Measurements from ENCODE around the gene RAI1.

Gene RAI1

GRCh38 chr17:17725752-17726457, 44.6 kb downstream of the RAI1 start:
- Histone ChIP-seq H4K91ac (ENCODE audit: low read depth, low read length, poor library complexity) (no peak overlapping the region), H4K8ac (ENCODE audit: low read depth, low read length) (no peak overlapping the region), H2AFZ (ENCODE audit: low read length) (no peak overlapping the region), H3K4me1 (ENCODE audit: control insufficient read depth in 2 of 2, insufficient read depth in 1 of 2, low read depth in 1 of 2, low read length in 2 of 2) (peaks cover 22 to 47% of the 10 kb centered on the region in 2 donors), H3K4ac (ENCODE audit: low read length) (no peak overlapping the region), H3K79me1 (ENCODE audit: low read depth, low read length) (peaks cover 29% of the 10 kb centered on the region), H3K9me3 (replicated peaks in 1 of 2; ENCODE audit: control insufficient read depth in 2 of 2, insufficient read depth in 1 of 2, low read depth in 1 of 2, low read length in 2 of 2) (no peaks in the 10 kb centered on the region), H2AK5ac (ENCODE audit: low read depth, low read length) (peak overlapping the region; percentile 49), H3K9ac (ENCODE audit: low read depth, low read length, poor library complexity) (no peak overlapping the region), H2BK120ac (ENCODE audit: low read depth, low read length) (peak overlapping the region; percentile 81), H3K18ac (ENCODE audit: low read length) (peak overlapping the region; percentile 86), H3K14ac (ENCODE audit: low read length) (no peak overlapping the region), H3K27me3 (ENCODE audit: control insufficient read depth in 3 of 3, insufficient read depth in 3 of 3, low read depth in 1 of 3, low read length in 3 of 3) (peaks cover 0 to 15% (median 0%) of the 10 kb centered on the region in 3 experiments), H3K36me3 (replicated peaks in 1 of 2; ENCODE audit: control insufficient read depth in 2 of 2, insufficient read depth in 2 of 2, low read length in 2 of 2) (peaks cover 8 to 35% of the 10 kb centered on the region in 2 donors), H3K27ac (replicated peaks; ENCODE audit: low read length) (peak overlapping the region; percentile 86), H3K4me3 (ENCODE audit: low read length in 2 of 2) (peak overlapping the region in 1 of 2 donors; percentile 80), H2BK15ac (ENCODE audit: low read length) (peak overlapping the region; percentile 43), H3K4me2 (ENCODE audit: insufficient read depth, low read length, poor library complexity, severe bottlenecking) (peak overlapping the region; percentile 94), H2BK12ac (ENCODE audit: low read length) (no peak overlapping the region), H3K23ac (ENCODE audit: low read depth, low read length, poor library complexity) (no peak overlapping the region), H2BK5ac (ENCODE audit: low read length) (peak overlapping the region; percentile 76)
- no peak for DNase-seq (ENCODE audit: low spot score)
- WGBS, 2 donors (ENCODE audit: extremely low coverage in 2 of 2, insufficient read length in 2 of 2, insufficient replicate concordance in 1 of 2): no CpG with 5 or more reads among the region's 7 CpGs

DNA sequence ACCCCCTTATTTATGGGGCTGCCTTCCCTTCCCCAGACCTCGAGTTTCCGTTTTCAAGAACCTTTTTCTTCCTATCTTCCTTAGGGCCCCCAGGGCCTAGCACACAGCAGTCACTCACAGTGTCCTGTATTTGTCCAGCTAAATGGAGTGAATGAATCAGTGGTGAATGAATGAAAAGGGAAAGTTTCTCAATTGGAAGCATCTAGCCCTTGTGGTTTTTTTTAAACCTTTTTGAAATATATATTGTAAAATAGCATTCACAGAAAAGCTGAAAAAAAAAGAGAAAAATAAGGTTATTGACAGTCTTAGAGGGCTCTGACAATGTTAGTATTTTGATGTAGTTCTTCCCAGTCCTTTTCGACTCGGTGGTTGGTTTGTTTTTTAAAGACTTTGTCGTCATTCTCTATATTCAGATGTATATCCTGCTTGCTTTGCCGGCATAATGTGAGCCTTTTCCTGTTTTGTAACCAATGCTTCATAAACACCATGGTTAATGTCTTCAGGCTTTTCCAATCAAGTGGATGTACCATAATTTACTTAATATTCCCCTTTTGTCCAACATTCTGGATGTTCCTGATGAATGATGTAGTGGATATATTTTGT, 45.3 kb downstream of the RAI1 start:
- no peaks in the 10 kb centered on the region for H3K9me3 ChIP-seq (replicated peaks in 1 of 2; ENCODE audit: control insufficient read depth in 2 of 2, insufficient read depth in 1 of 2, low read depth in 1 of 2, low read length in 2 of 2)
- H2BK5ac ChIP-seq (ENCODE audit: low read length): no peak overlapping the region
- WGBS, 2 donors (ENCODE audit: extremely low coverage in 2 of 2, insufficient read length in 2 of 2, insufficient replicate concordance in 1 of 2): no CpG with 5 or more reads among the region's 6 CpGs
- H2BK120ac ChIP-seq (ENCODE audit: low read depth, low read length): no peak overlapping the region
- H2BK12ac ChIP-seq (ENCODE audit: low read length): no peak overlapping the region
- H3K79me1 ChIP-seq (ENCODE audit: low read depth, low read length): peaks cover 34% of the 10 kb centered on the region
- peak overlapping the region; percentile 49 for H2AK5ac ChIP-seq (ENCODE audit: low read depth, low read length)
- no peak overlapping the region for H3K4ac ChIP-seq (ENCODE audit: low read length)
- H3K4me3 ChIP-seq (ENCODE audit: low read length in 2 of 2): no peak overlapping the region
- DNase-seq (ENCODE audit: low spot score): no peak
- no peak overlapping the region for H3K4me2 ChIP-seq (ENCODE audit: insufficient read depth, low read length, poor library complexity, severe bottlenecking)
- H2AFZ ChIP-seq (ENCODE audit: low read length): no peak overlapping the region
- H3K9ac ChIP-seq (ENCODE audit: low read depth, low read length, poor library complexity): no peak overlapping the region
- H3K18ac ChIP-seq (ENCODE audit: low read length): peak overlapping the region; percentile 15
- H3K27me3 ChIP-seq (ENCODE audit: control insufficient read depth in 3 of 3, insufficient read depth in 3 of 3, low read depth in 1 of 3, low read length in 3 of 3): peaks cover 0 to 12% (median 0%) of the 10 kb centered on the region in 3 experiments
- no peak overlapping the region for H4K91ac ChIP-seq (ENCODE audit: low read depth, low read length, poor library complexity)
- no peak overlapping the region for H3K27ac ChIP-seq (replicated peaks; ENCODE audit: low read length)
- H3K14ac ChIP-seq (ENCODE audit: low read length): no peak overlapping the region
- no peak overlapping the region for H4K8ac ChIP-seq (ENCODE audit: low read depth, low read length)
- H3K36me3 ChIP-seq (replicated peaks in 1 of 2; ENCODE audit: control insufficient read depth in 2 of 2, insufficient read depth in 2 of 2, low read length in 2 of 2): peaks cover 9 to 40% of the 10 kb centered on the region in 2 donors
- peak overlapping the region; percentile 43 for H2BK15ac ChIP-seq (ENCODE audit: low read length)
- H3K4me1 ChIP-seq (ENCODE audit: control insufficient read depth in 2 of 2, insufficient read depth in 1 of 2, low read depth in 1 of 2, low read length in 2 of 2): peaks cover 22 to 47% of the 10 kb centered on the region in 2 donors
- H3K23ac ChIP-seq (ENCODE audit: low read depth, low read length, poor library complexity): no peak overlapping the region

GRCh38 chr17:17727111-17727659, 45.9 kb downstream of the RAI1 start:
- Histone ChIP-seq H3K18ac (ENCODE audit: low read length) (no peak overlapping the region), H3K9ac (ENCODE audit: low read depth, low read length, poor library complexity) (no peak overlapping the region), H3K14ac (ENCODE audit: low read length) (no peak overlapping the region), H3K4me3 (ENCODE audit: low read length in 2 of 2) (no peak overlapping the region), H2AK5ac (ENCODE audit: low read depth, low read length) (no peak overlapping the region), H4K91ac (ENCODE audit: low read depth, low read length, poor library complexity) (no peak overlapping the region), H4K8ac (ENCODE audit: low read depth, low read length) (no peak overlapping the region), H3K4me1 (ENCODE audit: control insufficient read depth in 2 of 2, insufficient read depth in 1 of 2, low read depth in 1 of 2, low read length in 2 of 2) (peaks cover 20 to 43% of the 10 kb centered on the region in 2 donors), H3K4ac (ENCODE audit: low read length) (no peak overlapping the region), H2BK15ac (ENCODE audit: low read length) (no peak overlapping the region), H2AFZ (ENCODE audit: low read length) (no peak overlapping the region), H3K27me3 (ENCODE audit: control insufficient read depth in 3 of 3, insufficient read depth in 3 of 3, low read depth in 1 of 3, low read length in 3 of 3) (peaks cover 0 to 9% (median 0%) of the 10 kb centered on the region in 3 experiments), H3K4me2 (ENCODE audit: insufficient read depth, low read length, poor library complexity, severe bottlenecking) (no peak overlapping the region), H3K23ac (ENCODE audit: low read depth, low read length, poor library complexity) (no peak overlapping the region), H2BK12ac (ENCODE audit: low read length) (no peak overlapping the region), H3K36me3 (replicated peaks in 1 of 2; ENCODE audit: control insufficient read depth in 2 of 2, insufficient read depth in 2 of 2, low read length in 2 of 2) (peaks cover 10 to 46% of the 10 kb centered on the region in 2 donors), H2BK120ac (ENCODE audit: low read depth, low read length) (no peak overlapping the region), H3K79me1 (ENCODE audit: low read depth, low read length) (peaks cover 33% of the 10 kb centered on the region), H3K27ac (replicated peaks; ENCODE audit: low read length) (no peak overlapping the region), H2BK5ac (ENCODE audit: low read length) (peak overlapping the region; percentile 84), H3K9me3 (replicated peaks in 1 of 2; ENCODE audit: control insufficient read depth in 2 of 2, insufficient read depth in 1 of 2, low read depth in 1 of 2, low read length in 2 of 2) (no peaks in the 10 kb centered on the region)
- no peak for DNase-seq (ENCODE audit: low spot score)
- WGBS, 2 donors (ENCODE audit: extremely low coverage in 2 of 2, insufficient read length in 2 of 2, insufficient replicate concordance in 1 of 2): no CpG with 5 or more reads among the region's 13 CpGs

- Histone ChIP-seq H4K8ac (ENCODE audit: low read depth, low read length) (no peak overlapping the region), H2BK5ac (ENCODE audit: low read length) (peak overlapping the region; percentile 84), H2BK12ac (ENCODE audit: low read length) (no peak overlapping the region), H3K79me1 (ENCODE audit: low read depth, low read length) (peaks cover 34% of the 10 kb centered on the region), H3K14ac (ENCODE audit: low read length) (peak overlapping the region; percentile 91), H3K23ac (ENCODE audit: low read depth, low read length, poor library complexity) (no peak overlapping the region), H3K18ac (ENCODE audit: low read length) (peak overlapping the region; percentile 63), H3K9ac (ENCODE audit: low read depth, low read length, poor library complexity) (no peak overlapping the region), H3K27me3 (ENCODE audit: control insufficient read depth in 3 of 3, insufficient read depth in 3 of 3, low read depth in 1 of 3, low read length in 3 of 3) (peaks cover 0 to 2% (median 0%) of the 10 kb centered on the region in 3 experiments), H3K9me3 (replicated peaks in 1 of 2; ENCODE audit: control insufficient read depth in 2 of 2, insufficient read depth in 1 of 2, low read depth in 1 of 2, low read length in 2 of 2) (no peaks in the 10 kb centered on the region), H2BK15ac (ENCODE audit: low read length) (no peak overlapping the region), H3K4me1 (ENCODE audit: control insufficient read depth in 2 of 2, insufficient read depth in 1 of 2, low read depth in 1 of 2, low read length in 2 of 2) (peaks cover 15 to 41% of the 10 kb centered on the region in 2 donors), H2AFZ (ENCODE audit: low read length) (no peak overlapping the region), H3K36me3 (replicated peaks in 1 of 2; ENCODE audit: control insufficient read depth in 2 of 2, insufficient read depth in 2 of 2, low read length in 2 of 2) (peaks cover 12 to 55% of the 10 kb centered on the region in 2 donors), H3K27ac (replicated peaks; ENCODE audit: low read length) (no peak overlapping the region), H3K4ac (ENCODE audit: low read length) (no peak overlapping the region), H4K91ac (ENCODE audit: low read depth, low read length, poor library complexity) (peak overlapping the region; percentile 15), H2BK120ac (ENCODE audit: low read depth, low read length) (no peak overlapping the region), H3K4me2 (ENCODE audit: insufficient read depth, low read length, poor library complexity, severe bottlenecking) (no peak overlapping the region), H3K4me3 (ENCODE audit: low read length in 2 of 2) (no peak overlapping the region), H2AK5ac (ENCODE audit: low read depth, low read length) (no peak overlapping the region)
- no CpG with 5 or more reads among the region's 10 CpGs for WGBS, 2 donors (ENCODE audit: extremely low coverage in 2 of 2, insufficient read length in 2 of 2, insufficient replicate concordance in 1 of 2)
- DNase-seq (ENCODE audit: low spot score): no peak
Measured at GRCh38 chr17:17728146-17728545, 46.9 kb downstream of the RAI1 start.

Data from neuronal stem cell (in vitro differentiated cells).